ENCODE measurements around the gene FBP1.
"Not testable (repeated sequence)": the region's sequence is repeated elsewhere in the genome, so short reads cannot be mapped to it uniquely, and the experiment has no call there.

The FBP1 gene

DNA sequence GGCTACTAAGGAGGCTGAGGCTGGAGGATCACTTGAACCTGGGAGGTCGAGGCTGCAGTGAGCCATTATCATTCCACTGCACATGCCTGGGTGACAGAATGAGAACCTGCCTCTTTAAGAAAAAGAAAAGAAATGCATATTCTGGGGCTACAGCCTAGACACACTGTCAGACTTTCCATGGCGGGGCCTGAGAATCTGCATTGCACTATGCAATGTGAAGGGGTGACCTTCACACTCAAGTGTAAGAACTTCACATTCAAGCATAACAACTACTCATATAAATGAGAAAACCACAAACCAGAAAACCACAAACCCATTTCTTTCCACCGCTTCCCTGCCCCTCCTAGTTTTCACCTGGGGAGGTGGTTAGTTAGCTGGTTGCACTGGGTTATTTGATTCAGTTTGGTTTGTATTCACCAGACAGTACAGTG, 27.7 kb downstream of the FBP1 start:
- DNase-seq: no peak

DNA sequence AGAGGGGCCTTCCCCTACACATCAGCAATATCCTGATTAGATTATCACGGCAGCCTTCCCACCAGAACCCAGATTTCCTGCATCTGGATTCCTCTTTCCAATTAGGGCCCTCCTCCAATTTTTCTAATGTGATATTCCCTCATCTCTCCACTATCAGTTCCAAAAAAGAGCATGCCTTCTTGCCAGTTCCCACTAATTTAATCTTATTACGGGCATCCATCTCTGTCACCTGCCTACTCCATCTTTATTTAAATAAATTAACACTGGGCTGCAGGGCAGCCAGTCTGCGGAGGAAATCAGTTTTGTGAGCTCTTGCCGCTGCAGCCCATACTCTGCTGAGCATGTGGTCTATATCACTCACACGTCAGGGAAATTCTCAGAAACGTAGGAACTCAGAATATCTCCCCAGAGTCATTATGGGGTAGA, 29.1 kb downstream of the FBP1 start:
- no peak for DNase-seq

DNA sequence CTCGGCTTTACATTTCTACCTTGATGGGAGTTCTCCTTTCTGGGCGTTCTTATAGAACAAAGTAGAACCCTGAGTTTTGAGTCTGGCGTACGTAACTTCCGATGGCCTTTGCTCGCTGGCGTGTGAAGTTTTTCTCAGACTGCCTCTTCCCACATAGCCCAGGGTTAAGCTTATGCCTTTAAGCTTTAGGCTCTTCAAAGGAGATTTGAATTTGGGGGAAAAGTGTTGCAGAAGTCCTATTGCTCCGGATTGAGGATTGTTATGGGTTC, 32.0 kb downstream of the FBP1 start:
- no peak for DNase-seq

DNA sequence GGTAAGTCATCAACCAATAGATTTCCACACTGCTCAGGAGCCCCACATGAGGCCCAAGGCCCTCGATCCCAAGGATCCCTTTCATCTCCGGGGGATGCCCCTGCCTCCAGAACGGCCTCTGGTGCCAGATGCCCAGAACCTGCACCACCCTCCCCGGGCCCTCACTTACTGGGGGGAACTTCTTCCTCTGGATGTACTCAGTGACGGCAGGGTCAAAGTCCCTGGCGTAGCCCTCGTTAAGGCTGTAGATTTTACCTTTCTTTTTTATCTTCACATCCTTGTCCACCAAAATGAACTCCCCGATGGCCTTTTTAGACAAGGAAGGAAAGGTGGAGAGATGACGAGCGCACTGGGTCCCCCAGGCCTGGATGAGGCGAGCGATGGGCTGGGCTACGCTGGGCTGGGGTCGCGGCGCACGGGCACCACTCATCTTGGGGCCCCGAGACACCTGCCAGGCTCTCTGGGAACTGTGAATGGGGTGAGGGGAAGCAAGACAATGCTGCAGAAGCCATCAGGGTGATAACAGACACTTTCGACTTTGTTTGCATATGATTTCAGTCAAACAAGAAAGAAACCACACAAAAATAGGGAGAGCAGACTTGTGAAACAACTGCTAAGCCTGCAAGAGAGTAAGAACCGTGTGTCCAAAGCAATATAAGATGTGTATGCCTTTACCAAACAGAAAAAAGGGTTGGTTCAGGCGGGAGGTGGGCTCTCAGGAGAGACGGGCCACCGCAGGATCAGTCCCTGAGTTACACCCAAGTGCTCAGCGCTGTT, 32.5 kb downstream of the FBP1 start:
- DNase-seq: no peak

DNA sequence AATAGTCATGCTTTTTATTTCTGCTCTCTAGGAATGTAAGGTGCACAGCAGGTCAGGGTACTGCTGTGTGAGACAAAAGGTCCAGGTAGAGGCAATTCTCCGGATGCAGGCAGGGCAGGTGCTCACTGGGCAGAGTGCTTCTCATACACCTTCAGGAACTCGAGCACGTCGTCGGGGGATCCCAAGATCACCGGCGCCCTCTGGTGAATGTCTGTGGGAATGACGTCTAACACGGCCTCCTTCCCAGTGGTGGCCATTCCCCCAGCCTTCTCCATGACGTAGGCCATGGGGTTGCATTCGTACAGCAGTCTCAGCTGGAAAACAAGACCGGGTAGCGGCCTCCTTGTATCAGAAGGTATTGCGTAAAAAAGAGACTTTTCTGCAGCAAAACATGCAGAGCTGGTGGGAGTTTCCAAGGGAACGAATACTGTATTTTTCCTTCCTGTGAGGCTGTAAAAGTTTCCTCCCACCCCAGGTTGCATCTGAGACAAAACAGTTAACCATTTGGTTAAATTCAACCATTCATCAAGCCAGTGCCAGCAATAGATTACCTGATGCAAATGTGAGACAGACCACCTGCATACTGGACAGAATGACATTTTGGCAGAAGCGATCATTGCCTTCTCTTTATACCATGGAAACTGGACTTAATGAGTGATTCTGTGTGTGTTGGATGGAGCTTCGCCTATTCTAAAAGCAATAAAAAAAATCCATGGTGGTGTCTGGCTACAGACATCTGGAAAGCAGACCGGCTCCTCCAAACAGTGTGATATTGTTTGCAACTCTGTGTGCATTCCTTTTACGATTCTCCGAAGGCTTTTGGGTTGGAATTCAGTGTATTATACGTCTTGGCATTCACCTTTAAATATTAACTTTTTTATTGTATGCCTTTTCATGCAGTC, 35.8 kb downstream of the FBP1 start:
- DNase-seq: peak; percentile 4

DNA sequence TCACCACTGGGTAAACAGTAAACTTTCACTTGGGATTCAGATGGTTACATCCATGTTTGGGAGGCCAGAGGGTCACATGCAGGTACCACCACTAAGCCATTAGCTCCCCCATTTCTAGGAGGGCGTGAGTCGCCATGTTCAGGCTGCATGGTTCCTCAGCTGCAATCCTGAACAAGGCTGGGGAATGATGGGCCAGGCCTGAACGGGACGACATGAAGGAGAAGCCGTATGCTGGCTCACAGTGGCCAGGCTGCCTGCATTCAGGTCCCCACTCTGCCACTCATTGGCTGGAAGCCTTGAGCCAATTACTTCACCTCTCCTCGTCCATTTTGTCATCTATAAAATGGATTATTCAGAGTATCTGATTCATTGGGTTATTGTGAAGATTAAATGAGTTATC, 36.7 kb downstream of the FBP1 start:
- DNase-seq: no peak

DNA sequence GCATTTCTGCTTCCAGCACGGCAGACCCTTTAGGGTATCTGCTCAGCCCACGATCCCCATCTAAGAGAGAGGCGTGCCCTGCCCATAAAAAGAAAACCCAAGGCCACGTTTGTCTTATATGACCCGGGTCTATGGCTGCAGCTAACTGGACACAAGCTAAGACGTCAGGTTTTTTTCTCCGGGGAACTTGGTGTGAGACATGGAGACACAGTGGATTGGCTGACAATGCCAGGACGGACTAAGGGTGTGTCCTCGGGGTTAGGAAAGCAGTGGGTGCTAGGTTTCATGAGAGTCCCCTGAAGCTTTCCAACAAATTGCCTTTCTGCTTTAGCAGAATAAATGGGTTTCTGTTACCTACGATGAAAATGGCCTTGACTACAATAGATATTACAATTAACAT, 38.6 kb downstream of the FBP1 start:
- no peak for DNase-seq

DNA sequence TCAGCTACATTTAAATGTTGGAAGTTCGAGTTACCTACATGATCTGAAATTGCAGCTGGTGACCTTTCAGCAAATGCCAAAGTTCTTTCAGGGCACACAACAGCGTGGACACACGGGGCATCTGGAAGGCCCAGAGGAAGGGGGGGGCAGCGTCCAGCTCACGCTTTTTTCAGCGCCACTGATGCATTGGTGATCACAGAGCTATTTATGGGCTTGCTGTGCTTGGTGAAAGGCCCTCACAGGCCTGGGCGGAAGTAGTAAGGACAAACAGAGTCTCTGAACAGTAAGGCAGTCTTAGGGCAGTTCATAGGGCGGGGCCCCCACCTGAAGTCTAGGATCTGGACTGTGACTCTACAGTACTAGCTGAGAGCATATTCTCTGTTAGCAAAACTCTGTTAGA, 39.1 kb downstream of the FBP1 start:
- DNase-seq: no peak

DNA sequence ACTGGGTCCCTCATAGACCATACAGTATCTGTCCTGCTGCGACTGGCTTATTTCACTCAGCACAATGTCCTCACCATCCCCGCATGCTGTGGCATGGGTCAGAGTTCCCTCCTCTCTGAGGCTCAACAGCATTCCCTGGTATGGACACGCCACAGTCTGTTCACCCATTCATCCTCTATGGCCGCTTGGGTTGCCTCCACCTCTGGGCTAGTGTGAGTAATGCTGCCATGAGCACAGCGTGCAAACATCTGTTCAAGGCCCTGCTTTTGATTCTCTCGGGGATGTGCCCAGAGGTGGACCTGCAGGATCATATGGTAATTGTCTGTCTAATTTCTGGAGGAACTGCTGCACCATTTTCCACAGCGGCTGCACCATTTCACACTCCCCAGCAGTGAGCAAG, 40.2 kb downstream of the FBP1 start:
- no peak for DNase-seq

DNA sequence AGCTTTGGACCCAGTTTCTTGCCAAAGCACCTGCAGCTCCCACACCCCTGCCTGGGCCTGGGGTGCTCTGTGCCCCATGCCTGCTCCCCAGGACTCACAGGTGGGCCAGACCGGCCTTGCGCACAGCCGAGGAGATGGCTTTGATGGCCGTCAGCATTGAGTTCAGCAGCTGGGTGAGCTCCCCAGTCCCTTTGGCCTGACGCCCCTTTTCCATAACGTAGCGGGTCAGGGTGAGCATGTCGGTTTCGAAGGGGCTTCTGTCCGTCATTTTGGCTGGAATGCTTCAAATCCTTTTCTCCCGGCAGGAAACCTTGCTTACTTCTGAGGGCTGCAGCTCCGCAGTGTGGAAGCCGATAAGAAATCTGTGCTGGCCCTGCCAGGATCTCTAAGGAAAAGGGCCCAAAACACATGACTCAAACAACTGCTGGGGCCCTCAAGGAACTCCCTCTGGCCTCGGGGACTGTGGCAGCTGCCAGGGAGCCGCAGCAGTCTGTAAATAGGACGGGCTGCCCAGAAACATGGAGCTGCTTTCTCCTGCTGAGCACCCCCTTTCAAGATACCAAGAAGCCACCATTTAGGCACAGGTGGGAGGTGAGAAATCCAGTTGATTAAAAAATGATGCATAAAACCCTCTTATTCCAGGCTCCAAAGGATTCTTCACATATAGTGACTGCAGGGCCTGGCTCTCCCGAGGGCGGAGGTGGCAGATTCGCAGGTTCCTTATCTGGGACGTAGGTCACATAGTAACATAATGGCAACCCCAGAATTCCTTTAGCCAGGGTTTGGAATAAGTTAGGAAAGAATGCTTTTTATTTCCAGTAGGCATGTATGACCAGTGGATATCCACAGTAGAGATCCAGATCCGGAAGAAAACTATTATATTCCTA, 45.6 kb downstream of the FBP1 start, which contains the start of gene FBP2:
FBP2 (minus strand) TSS at position 366 of the 887 bp plus-strand sequence; CDS start at position 268, 98 bp downstream.
- DNase-seq: no peak

DNA sequence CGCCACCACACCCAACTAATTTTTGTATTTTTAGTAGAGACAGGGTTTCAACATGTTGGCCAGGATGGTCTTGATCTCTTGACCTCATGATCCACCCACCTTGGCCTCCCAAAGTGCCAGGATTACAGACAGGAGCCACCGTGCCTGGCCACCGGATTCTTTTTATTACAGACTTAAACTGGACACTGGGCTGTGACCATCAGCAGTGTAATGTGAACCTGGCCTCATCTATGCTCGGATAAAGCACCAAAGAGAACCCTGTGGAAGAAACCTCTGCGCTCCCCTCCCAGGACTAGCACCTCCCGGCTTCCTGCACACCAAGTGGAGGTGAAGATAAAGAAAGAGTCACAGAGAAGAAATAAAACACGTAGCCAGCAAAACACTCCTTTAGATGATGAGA, 46.6 kb downstream of the FBP1 start:
- not testable (repeated sequence) for DNase-seq

DNA sequence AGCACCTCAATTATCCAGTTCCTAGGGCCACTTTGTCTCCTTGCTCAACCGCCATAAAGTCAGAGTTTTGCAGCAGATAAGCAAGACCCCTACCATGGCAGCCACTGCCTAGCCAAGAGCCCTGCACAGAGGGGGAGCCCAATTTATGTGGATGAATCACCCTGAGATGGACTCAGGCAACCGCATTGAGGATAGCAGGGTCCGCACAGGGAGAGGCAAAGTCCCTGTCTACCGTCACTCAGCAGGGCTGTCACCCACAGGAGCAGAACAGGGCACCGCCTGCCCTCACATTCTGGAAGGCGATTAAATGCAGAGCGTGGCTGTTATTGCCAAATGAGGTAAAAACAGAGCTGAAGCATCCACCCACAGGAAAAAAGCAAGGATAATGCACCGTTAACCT, 47.4 kb downstream of the FBP1 start:
- DNase-seq: no peak

DNA sequence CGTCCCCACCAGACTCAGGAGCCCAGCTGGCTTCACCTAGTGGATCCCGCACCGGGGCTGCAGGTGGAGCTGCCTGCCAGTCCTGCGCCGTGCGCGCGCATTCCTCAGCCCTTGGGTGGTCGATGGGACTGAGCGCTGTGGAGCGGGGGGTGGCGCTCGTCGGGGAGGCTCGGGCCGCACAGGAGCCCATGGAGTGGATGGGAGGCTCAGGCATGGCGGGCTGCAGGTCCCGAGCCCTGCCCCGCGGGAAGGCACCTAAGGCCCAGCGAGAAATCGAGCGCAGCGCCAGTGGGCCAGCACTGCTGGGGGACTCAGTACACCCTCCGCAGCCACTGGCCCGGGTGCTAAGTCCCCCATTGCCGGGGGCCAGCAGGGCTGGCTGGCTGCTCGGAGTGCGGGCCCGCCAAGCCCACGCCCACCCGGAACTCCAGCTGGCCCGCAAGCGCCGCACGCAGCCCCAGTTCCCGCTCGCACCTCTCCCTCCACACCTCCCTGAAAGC, 48.2 kb downstream of the FBP1 start:
- DNase-seq: not testable (repeated sequence)

DNA sequence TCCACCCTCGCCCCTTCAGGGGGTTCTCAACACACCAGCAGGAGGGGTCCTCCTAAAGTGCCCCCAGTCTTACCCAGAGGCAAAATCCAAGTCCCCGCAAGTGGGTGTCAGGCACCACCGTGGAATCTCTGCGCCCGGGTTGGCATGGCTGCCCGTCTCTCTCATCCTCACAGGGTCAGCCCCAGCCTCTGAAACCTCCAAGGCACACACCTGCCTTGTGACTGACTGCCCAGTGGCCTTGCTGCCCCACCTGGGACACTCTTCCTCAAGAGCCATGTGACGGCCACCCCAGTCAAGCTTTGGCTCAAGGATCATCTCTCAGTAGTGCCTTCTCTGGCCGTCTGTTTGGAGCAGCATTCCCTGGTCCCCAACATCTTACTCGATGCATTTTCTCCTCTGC, 50.6 kb downstream of the FBP1 start:
- DNase-seq: no peak

DNA sequence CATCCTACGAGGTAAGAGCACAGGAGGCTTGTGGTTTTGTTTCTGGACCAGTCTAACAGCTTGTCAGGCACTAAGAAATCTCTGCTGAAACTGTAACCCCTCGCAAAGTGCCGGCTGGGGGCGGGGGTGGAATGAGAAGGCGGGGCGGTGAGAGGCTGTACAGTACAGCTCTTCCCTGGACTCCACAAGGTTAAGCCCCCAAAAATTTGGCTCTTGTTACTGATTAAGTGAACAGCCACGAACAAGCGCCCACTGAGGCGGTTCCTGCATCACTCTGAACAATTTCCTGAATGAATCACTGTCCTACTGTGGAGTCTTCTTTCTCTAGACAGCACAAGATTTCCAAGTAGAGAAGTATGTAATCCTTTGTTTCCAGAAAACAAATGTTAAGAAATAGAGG, 52.5 kb downstream of the FBP1 start:
- no peak for DNase-seq

DNA sequence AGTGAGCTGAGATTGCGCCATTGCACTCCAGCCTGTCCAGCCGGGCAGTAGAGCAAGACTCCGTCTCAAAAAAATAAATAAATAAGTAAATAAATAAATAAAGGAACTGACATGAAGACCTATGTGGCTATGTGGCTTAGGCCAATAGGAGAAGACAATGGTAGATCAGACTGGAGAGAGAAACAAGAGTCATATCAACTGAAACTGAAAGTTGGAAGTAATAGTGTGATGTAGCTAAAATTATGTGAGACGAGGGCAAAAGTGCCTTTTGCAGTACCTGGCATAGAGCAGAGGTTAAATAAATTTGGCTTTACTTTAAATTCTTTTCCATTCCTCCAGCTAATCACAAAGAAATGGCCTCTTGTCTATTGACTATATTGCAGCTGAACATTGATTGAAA, 53.0 kb downstream of the FBP1 start:
- no peak for DNase-seq

DNA sequence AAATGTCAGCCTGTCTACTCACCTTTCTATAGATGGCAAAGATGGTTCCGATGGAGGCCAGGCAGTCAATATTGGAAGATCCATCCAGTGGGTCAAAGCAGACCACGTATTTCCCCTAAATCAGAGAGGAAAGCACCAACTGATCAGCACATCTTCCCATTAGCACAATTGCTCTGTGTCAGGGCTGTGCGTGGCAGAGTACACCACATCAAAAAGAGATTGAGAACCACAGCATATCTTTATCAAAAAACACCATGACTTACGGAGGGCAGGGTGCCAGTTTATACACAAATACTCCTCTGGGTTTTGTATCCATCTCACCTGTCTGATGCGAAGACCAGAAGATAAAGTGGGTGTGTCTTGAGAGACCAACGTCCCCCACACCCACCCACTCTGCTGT, 54.8 kb downstream of the FBP1 start:
- DNase-seq: no peak

DNA sequence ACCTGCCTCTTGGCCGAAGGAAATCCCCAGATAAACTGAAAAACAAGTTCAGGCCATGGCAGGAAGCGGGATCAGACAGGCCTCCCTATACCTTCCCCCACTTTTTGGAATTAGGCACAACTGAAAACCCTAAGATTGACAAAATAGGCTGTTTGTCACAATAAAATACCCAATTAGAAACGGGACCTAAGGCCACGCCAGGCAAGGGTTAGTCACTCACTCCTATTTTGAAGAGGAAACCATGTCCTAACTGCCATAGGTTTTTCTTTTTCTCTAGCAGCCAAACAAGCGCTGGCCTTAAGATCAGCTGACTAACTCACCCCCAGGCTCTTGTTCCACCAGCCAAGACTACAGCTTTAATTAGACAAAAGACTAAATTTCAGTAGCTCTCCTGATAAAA, 57.6 kb downstream of the FBP1 start:
- DNase-seq: no peak

DNA sequence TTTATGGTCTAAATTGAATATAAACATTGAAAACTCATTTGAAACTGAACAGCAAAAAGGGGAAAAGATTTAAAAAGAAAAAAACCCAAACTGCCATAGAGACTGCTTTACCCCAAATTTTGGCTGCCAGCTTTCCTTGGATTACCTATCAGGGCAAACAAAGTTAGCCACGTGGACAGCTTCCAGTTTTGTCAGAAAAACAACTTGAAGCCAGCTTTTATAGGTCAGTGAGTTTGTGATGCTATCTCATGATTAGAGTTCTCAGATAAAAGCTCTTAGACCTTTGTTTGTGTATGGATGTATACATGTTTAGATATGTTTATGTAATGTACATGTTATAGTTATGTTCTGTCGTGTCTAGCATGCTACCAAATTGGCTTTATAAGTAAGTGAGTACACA, 61.7 kb downstream of the FBP1 start:
- DNase-seq: no peak

DNA sequence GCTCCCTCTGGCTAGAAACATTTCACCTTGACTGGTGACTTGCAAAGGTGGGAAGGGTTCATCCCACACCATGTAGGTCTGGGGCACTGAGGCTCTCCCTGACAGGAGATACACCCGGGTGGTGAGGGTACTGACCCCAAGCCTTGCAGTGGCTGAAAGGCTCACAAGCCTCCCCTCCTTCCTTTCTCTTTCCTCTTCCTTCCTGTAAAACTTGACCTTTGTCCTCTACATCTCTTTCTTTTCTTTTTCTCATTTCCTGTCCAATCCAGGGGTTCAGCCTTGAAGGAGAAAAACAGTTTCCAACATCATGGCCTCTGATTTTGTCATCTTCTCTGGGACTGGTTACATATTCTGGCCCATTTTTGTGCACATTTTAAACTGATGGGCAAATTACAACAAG, 62.3 kb downstream of the FBP1 start:
- no peak for DNase-seq

DNA sequence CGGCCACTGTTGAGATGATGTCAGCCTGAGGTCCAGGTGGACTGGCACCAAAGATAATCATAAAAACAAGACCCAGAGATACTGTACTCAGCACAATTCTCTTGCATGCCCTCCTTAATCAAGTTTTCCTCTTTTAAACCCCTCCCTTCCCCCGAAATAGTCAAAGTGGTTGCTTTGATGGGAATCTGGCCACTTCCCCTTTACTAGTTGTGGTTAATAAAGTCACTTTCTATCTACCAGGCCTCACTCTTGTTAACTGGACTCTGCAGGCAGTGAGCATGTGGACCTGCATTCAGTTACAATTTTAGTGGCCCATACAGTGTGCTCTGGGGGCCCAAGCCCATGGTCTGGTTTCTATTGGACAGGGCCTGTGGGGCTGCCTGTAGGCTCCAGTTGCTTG, 63.2 kb downstream of the FBP1 start:
- no peak for DNase-seq

DNA sequence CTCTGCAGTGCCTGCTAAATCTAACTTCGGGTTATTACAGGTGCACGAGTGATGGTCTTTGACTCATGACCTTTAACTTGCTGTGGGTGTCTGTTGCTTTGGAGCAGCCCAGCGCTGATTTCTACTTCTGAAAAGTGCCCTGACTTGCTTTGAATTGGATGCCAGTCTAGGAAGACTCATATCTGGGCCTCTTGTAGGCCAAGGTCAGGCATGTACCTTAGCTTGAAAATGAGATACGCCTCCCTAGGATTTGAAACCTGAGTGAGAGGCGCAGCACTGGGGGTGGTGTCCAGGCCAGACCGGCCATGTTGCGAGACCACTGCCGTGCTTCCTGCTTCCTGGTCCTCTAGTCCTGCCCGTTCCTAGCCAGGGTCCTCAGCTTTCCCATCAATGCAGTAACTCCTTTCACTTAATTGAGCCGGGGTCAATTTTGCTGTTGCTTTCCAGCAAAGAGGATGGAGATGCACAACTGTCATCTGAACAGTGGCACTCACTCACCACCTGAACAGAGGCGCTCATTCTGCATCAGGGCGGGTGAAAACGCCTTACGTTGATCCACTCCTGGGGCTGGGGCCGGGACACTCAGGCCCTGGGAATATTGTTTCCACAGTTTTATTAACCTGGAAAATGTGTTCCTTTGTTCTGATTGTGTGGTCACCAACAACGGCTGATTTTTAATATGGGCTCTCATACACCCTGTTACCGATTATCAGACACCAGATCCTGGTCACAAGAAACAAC, 70.2 kb downstream of the FBP1 start:
- DNase-seq: no peak

All from NCI-H526 treated with DMSO at 0.1 percent for 48 hours (cell line).